GM18502 (cell line): ENCODE data around the gene PHOX2B.
"Not testable (repeated sequence)": the region's sequence is repeated elsewhere in the genome, so short reads cannot be mapped to it uniquely, and the experiment has no call there.

ENCODE experiments used
- ATAC-seq: cut with Tn5 transposase; IDR thresholded peaks from one replicate; pipeline ENCODE4 v1.9.1; 2021; ENCODE audit warnings: mild to moderate bottlenecking; ENCODE audit not compliant: unreplicated experiment, poor library complexity

Gene PHOX2B

GRCh38 chr4:41749631-41750039, 1.1 kb upstream of the PHOX2B start:
- ATAC-seq: no peak

- ATAC-seq: no peak
These were observed 403 bp downstream of the PHOX2B start for GRCh38 chr4:41748074-41748570.

- ATAC-seq: no peak
These were observed 1.1 kb downstream of the PHOX2B start for GRCh38 chr4:41747230-41748055.

- ATAC-seq: no peak
These were observed 1.9 kb downstream of the PHOX2B start for GRCh38 chr4:41746440-41747229.

GRCh38 chr4:41746025-41746439, 2.5 kb downstream of the PHOX2B start:
- no peak for ATAC-seq

GRCh38 chr4:41745292-41746024, 3.1 kb downstream of the PHOX2B start:
- no peak for ATAC-seq

- ATAC-seq: no peak
These were observed 3.8 kb downstream of the PHOX2B start for GRCh38 chr4:41744572-41745291.

GRCh38 chr4:41741354-41741753, 7.2 kb downstream of the PHOX2B start:
- no peak for ATAC-seq

GRCh38 chr4:41737491-41737890, 11.0 kb downstream of the PHOX2B start:
- not testable (repeated sequence) for ATAC-seq

GRCh38 chr4:41734371-41734770, 14.2 kb downstream of the PHOX2B start:
- ATAC-seq: no peak

GRCh38 chr4:41731569-41732126, 16.9 kb downstream of the PHOX2B start:
- ATAC-seq: no peak

- ATAC-seq: no peak
These were observed 20.0 kb downstream of the PHOX2B start for GRCh38 chr4:41728573-41728913.

- ATAC-seq: no peak
These were observed 20.5 kb downstream of the PHOX2B start for GRCh38 chr4:41727861-41728572.

GRCh38 chr4:41725254-41725653, 23.3 kb downstream of the PHOX2B start:
- ATAC-seq: no peak

- ATAC-seq: no peak
These were observed 25.2 kb downstream of the PHOX2B start for GRCh38 chr4:41723286-41723685.

- no peak for ATAC-seq
These were observed 26.3 kb downstream of the PHOX2B start for GRCh38 chr4:41722181-41722580.

GRCh38 chr4:41719417-41719816, 29.1 kb downstream of the PHOX2B start:
- ATAC-seq: no peak

GRCh38 chr4:41718907-41719306, 29.6 kb downstream of the PHOX2B start:
- no peak for ATAC-seq

GRCh38 chr4:41715155-41715554, 33.4 kb downstream of the PHOX2B start:
- ATAC-seq: no peak
